Thymus (tissue), 11 donors: ENCODE measurements around the gene PNKD. TPM values are rescaled to one million over a fixed set of nuclear protein-coding genes. Genes with fewer than 3 reads are reported as not detected.
A peak's percentile ranks its signal among the peaks of the same experiment; 100 is the strongest.

Experiments
- DNase-seq, 9 donors: peaks; one replicate each; pipeline ENCODE4 v3.0.0-alpha.2; 2013; ENCODE audit warnings: low spot score in 9 of 9, low read depth in 6 of 9, missing footprints in 1 of 9
- H3K27ac ChIP-seq, 2 donors: one replicate each; pipeline ENCODE4 v1.5.1; 2013; ENCODE audit warnings: control low read depth in 1 of 2, low read depth in 1 of 2, low read length in 1 of 2, mild to moderate bottlenecking in 1 of 2, moderate library complexity in 1 of 2
- H3K27me3 ChIP-seq, 2 donors: one replicate each; pipeline ENCODE4 v1.5.1; 2013; ENCODE audit warnings: low read length in 1 of 2; ENCODE audit not compliant: control insufficient read depth in 2 of 2, insufficient read depth in 1 of 2
- H3K36me3 ChIP-seq, 2 donors: one replicate each; pipeline ENCODE4 v1.5.1; 2013; ENCODE audit warnings: low read length in 1 of 2, mild to moderate bottlenecking in 1 of 2, moderate library complexity in 1 of 2; ENCODE audit not compliant: control insufficient read depth in 2 of 2, insufficient read depth in 2 of 2
- H3K4me1 ChIP-seq, 2 donors: one replicate each; pipeline ENCODE4 v1.5.1; 2013; ENCODE audit warnings: low read length in 2 of 2; ENCODE audit not compliant: control insufficient read depth in 2 of 2, insufficient read depth in 2 of 2
- H3K4me3 ChIP-seq, 2 donors: one replicate each; pipeline ENCODE4 v1.5.1; 2013; ENCODE audit warnings: low read length in 2 of 2, control low read depth in 1 of 2, mild to moderate bottlenecking in 1 of 2
- H3K9me3 ChIP-seq, 2 donors: one replicate each; pipeline ENCODE4 v1.5.1; 2013; ENCODE audit warnings: low read length in 1 of 2, mild to moderate bottlenecking in 1 of 2; ENCODE audit not compliant: control insufficient read depth in 2 of 2, insufficient read depth in 1 of 2
- WGBS: extraction: QIAGEN DNeasy Blood & Tissue Kit; methylation state at CpG from one replicate; pipeline ENCODE4 v1.1.7; 2013; 5-methylcytosine and 5-hydroxymethylcytosine counted together
- polyA plus RNA-seq: library from polyadenylated mRNA; stranded (reverse); fragments of 200-250 nt; gene quantifications from one replicate; pipeline ENCODE4 v1.2.3, GENCODE V29; 2013
- total RNA-seq: library from RNA; stranded (reverse); fragments of 120-200 nt; gene quantifications from one replicate; pipeline ENCODE4 v1.2.4, GENCODE V29; 2013
- donor health status: healthy.

PNKD gene
- total and polyA plus RNA-seq, 2 donors: 61.9 to 76.1 TPM

DNA sequence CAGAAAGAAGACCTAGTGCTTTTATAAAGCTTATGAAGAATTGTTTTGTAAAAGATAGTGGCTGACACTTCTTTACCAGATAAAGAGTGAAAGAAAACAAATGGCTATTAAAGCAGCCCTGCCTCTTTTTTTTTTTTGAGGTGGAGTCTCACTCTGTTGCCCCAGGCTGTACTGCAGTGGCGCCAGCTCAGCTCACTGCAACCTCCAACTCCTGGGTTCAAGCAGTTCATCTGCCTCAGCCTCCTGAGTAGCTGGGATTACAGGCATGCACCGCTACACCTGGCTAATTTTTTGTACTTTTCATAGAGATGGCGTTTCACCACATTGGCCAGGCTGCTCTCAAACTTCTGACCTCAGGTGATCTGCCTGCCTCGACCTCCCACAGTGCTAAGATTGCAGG is 40.5 kb upstream of the PNKD start:
- peaks cover 52 to 80% of the 10 kb centered on the region in 2 donors for H3K36me3 ChIP-seq
- WGBS: 91% methylated on average over 4 of the region's 4 CpGs

GRCh38 chr2:218230882-218231281 is 39.4 kb upstream of the PNKD start:
- 48% methylated on average over 1 of the region's 1 CpG for WGBS

More for the DNA sequence above, 40.5 kb upstream of the PNKD start:
- Histone ChIP-seq H3K27ac (peak overlapping the region; percentile 49 to 81), H3K4me1 (peaks cover 5 to 17% of the 10 kb centered on the region in 2 donors), H3K27me3 (no peaks in the 10 kb centered on the region), H3K9me3 (no peaks in the 10 kb centered on the region), H3K4me3 (no peak overlapping the region)
- DNase-seq: no peak

GRCh38 chr2:218233543-218233942 is 36.8 kb upstream of the PNKD start:
- Histone ChIP-seq H3K27me3 (no peaks in the 10 kb centered on the region), H3K4me1 (peaks cover 5 to 14% of the 10 kb centered on the region in 2 donors), H3K27ac (no peak overlapping the region), H3K4me3 (no peak overlapping the region), H3K36me3 (peaks cover 59 to 87% of the 10 kb centered on the region in 2 donors), H3K9me3 (no peaks in the 10 kb centered on the region)
- WGBS: 99% methylated on average over 4 of the region's 4 CpGs
- no peak for DNase-seq

More at GRCh38 chr2:218230882-218231281, 39.4 kb upstream of the PNKD start:
- Histone ChIP-seq H3K36me3 (peaks cover 57 to 80% of the 10 kb centered on the region in 2 donors), H3K27ac (no peak overlapping the region), H3K27me3 (no peaks in the 10 kb centered on the region), H3K9me3 (no peaks in the 10 kb centered on the region), H3K4me1 (peaks cover 5 to 17% of the 10 kb centered on the region in 2 donors), H3K4me3 (no peak overlapping the region)
- DNase-seq: peak in 1 of 9 donors; percentile 24

- H3K9me3 ChIP-seq: no peaks in the 10 kb centered on the region
- 66% methylated on average over 3 of the region's 3 CpGs for WGBS
- H3K27ac ChIP-seq: no peak overlapping the region
- no peaks in the 10 kb centered on the region for H3K27me3 ChIP-seq
- H3K4me3 ChIP-seq: no peak overlapping the region
- peaks cover 3 to 11% of the 10 kb centered on the region in 2 donors for H3K4me1 ChIP-seq
- no peak for DNase-seq
- H3K36me3 ChIP-seq: peaks cover 59 to 93% of the 10 kb centered on the region in 2 donors
Observed at GRCh38 chr2:218234521-218234920, 35.8 kb upstream of the PNKD start.

DNA sequence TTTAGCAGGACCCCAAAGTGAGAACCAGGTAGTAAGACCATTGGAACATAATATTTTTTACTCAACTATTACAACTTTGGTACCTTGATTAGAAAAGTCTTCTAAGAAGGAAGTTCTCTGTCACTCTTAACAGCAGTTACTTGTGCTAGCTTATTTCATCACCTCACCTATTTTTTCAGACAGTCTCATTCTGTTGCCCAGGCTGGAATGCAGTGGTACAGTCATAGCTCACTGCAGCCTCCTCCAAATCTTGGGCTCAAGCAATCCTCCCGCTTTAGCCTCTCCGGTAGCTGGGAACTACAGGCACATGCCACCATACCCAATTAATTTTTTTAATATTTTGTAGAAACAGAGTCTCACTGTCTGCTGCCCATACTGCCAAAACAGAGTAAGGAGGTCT is 35.3 kb upstream of the PNKD start:
- no peak overlapping the region for H3K27ac ChIP-seq
- H3K4me3 ChIP-seq: no peak overlapping the region
- no peak for DNase-seq
- no peaks in the 10 kb centered on the region for H3K27me3 ChIP-seq
- peaks cover 60 to 95% of the 10 kb centered on the region in 2 donors for H3K36me3 ChIP-seq
- WGBS: 97% methylated on average over 2 of the region's 2 CpGs
- peaks cover 2 to 8% of the 10 kb centered on the region in 2 donors for H3K4me1 ChIP-seq
- H3K9me3 ChIP-seq: no peaks in the 10 kb centered on the region

GRCh38 chr2:218236829-218237228 is 33.5 kb upstream of the PNKD start:
- Histone ChIP-seq H3K27me3 (no peaks in the 10 kb centered on the region), H3K27ac (no peak overlapping the region), H3K9me3 (no peaks in the 10 kb centered on the region), H3K36me3 (peaks cover 56 to 93% of the 10 kb centered on the region in 2 donors), H3K4me1 (no peaks in the 10 kb centered on the region), H3K4me3 (no peak overlapping the region)
- WGBS: 98% methylated on average over 4 of the region's 4 CpGs
- no peak for DNase-seq

- Histone ChIP-seq H3K27ac (no peak overlapping the region), H3K9me3 (no peaks in the 10 kb centered on the region), H3K27me3 (no peaks in the 10 kb centered on the region), H3K36me3 (peaks cover 51 to 91% of the 10 kb centered on the region in 2 donors), H3K4me3 (no peak overlapping the region), H3K4me1 (no peaks in the 10 kb centered on the region)
- WGBS: 100% methylated on average over 1 of the region's 1 CpG
- no peak for DNase-seq
Observed at GRCh38 chr2:218238887-218239286, 31.4 kb upstream of the PNKD start.

GRCh38 chr2:218244204-218244603 is 26.1 kb upstream of the PNKD start:
- Histone ChIP-seq H3K4me3 (no peak overlapping the region), H3K27ac (no peak overlapping the region), H3K36me3 (peaks cover 80 to 92% of the 10 kb centered on the region in 2 donors), H3K27me3 (no peaks in the 10 kb centered on the region), H3K9me3 (no peaks in the 10 kb centered on the region), H3K4me1 (no peaks in the 10 kb centered on the region)
- no peak for DNase-seq
- WGBS: 94% methylated on average over 1 of the region's 1 CpG

DNA sequence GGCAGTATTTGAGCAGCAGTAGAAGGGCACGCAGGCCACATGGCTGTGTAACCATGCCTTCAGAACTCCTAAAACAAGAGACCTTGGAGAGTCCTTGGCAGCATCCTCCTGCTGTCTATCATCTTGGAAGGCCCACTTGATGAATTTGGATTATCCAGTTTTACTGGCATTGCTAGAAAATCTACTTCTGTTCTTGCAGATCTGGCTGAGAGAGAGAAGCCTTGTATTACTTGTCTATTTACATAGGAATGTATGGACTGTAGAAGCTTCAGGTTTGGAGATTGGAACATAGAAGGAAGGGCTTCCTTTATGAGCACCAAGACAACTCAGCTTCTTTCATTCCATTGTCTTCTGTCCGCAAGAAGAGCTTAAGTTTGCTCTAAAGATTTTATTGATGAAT is 25.7 kb upstream of the PNKD start:
- H3K4me1 ChIP-seq: no peaks in the 10 kb centered on the region
- peaks cover 80 to 92% of the 10 kb centered on the region in 2 donors for H3K36me3 ChIP-seq
- no peaks in the 10 kb centered on the region for H3K9me3 ChIP-seq
- H3K27ac ChIP-seq: no peak overlapping the region
- no peak for DNase-seq
- no peak overlapping the region for H3K4me3 ChIP-seq
- H3K27me3 ChIP-seq: no peaks in the 10 kb centered on the region
- over 99% methylated on average over 2 of the region's 2 CpGs for WGBS
